Stimulated activated memory B cell treated with anti-CD40 and anti-IgM and Interleukin-4, amounts not matched to agents 10 μg/mL and 1 μg/mL and 100 μg/mL, for 72 hours (primary cell): ENCODE results near the gene SLCO2B1.

Experiments used
- ATAC-seq: fragments of 150-1000 bp; cut with Tn5 transposase; 2 replicates; pipeline ENCODE4 v1.10.0; 2021
- H3K27ac Mint-ChIP-seq: one replicate; pipeline ENCODE4 v1.8.0; 2022; ENCODE audit warnings: mild to moderate bottlenecking, mixed read lengths
- H3K27me3 Mint-ChIP-seq: one replicate; pipeline ENCODE4 v1.8.0; 2022; ENCODE audit warnings: mixed read lengths
- H3K36me3 Mint-ChIP-seq: one replicate; pipeline ENCODE4 v1.8.0; 2022; ENCODE audit warnings: mixed read lengths
- H3K4me1 Mint-ChIP-seq: one replicate; pipeline ENCODE4 v1.8.0; 2022; ENCODE audit warnings: mixed read lengths
- H3K4me3 Mint-ChIP-seq: one replicate; pipeline ENCODE4 v1.8.0; 2022; ENCODE audit warnings: mild to moderate bottlenecking, moderate library complexity, mixed read lengths
- H3K9me3 Mint-ChIP-seq: one replicate; pipeline ENCODE4 v1.8.0; 2022; ENCODE audit warnings: mixed read lengths

The SLCO2B1 gene

GRCh38 chr11:75193271-75193670, 42.4 kb downstream of the SLCO2B1 start:
- no peak overlapping the region for H3K27ac Mint-ChIP-seq
- no peak overlapping the region for H3K4me3 Mint-ChIP-seq
- peaks cover 8% of the 10 kb centered on the region for H3K27me3 Mint-ChIP-seq
- H3K4me1 Mint-ChIP-seq: no peaks in the 10 kb centered on the region
- H3K9me3 Mint-ChIP-seq: no peaks in the 10 kb centered on the region
- no peak for ATAC-seq
- H3K36me3 Mint-ChIP-seq: no peaks in the 10 kb centered on the region

GRCh38 chr11:75193711-75194110, 42.8 kb downstream of the SLCO2B1 start:
- peaks cover 8% of the 10 kb centered on the region for H3K27me3 Mint-ChIP-seq
- no peaks in the 10 kb centered on the region for H3K36me3 Mint-ChIP-seq
- no peak for ATAC-seq
- H3K4me1 Mint-ChIP-seq: no peaks in the 10 kb centered on the region
- no peak overlapping the region for H3K27ac Mint-ChIP-seq
- no peaks in the 10 kb centered on the region for H3K9me3 Mint-ChIP-seq
- no peak overlapping the region for H3K4me3 Mint-ChIP-seq

- Mint-ChIP-seq H3K4me1 (no peaks in the 10 kb centered on the region), H3K27me3 (peaks cover 8% of the 10 kb centered on the region), H3K9me3 (no peaks in the 10 kb centered on the region), H3K27ac (no peak overlapping the region), H3K36me3 (no peaks in the 10 kb centered on the region), H3K4me3 (no peak overlapping the region)
- ATAC-seq: no peak
These were observed 43.2 kb downstream of the SLCO2B1 start for GRCh38 chr11:75194147-75194546.

DNA sequence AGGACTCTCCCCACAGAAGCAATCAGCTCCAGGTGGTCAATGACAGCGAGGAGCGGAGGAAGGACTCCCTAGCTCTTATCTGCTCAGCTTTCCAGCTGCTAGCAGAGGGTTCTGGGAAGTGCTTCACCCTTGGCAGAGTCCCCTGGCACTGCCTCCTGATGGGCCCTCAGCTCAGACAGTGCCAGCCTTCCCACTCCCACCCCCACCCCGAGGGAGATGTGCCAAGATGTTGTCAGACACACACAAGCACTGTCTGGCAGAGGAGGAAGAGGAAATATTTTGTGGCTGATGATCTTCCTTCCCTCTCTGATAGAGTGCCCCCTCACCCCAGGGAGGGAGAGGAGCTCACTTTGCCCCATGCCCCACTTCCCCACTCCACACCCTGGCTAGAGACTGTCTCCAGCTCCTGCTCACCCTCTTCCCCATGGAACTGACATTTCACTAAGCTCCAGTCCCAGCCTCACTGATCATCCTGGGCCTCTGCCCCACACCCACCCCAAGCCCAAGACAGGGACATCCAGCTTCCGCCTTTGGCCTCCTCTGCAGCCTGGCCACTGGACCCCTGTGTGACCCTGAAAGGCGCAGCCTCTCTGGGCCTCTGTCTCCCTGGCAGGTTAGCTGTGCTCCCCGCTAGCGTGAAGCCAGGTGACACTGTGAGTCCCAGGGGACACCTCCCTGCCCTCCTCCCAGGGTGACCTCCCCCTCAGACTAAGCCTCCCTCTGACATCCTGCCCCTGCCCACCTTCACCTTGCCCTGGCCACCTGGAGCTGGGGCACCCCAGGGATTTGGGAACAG, 44.5 kb downstream of the SLCO2B1 start:
- H3K27me3 Mint-ChIP-seq: peaks cover 8% of the 10 kb centered on the region
- no peak overlapping the region for H3K4me3 Mint-ChIP-seq
- H3K9me3 Mint-ChIP-seq: no peaks in the 10 kb centered on the region
- H3K27ac Mint-ChIP-seq: no peak overlapping the region
- no peaks in the 10 kb centered on the region for H3K36me3 Mint-ChIP-seq
- no peaks in the 10 kb centered on the region for H3K4me1 Mint-ChIP-seq
- no peak for ATAC-seq

DNA sequence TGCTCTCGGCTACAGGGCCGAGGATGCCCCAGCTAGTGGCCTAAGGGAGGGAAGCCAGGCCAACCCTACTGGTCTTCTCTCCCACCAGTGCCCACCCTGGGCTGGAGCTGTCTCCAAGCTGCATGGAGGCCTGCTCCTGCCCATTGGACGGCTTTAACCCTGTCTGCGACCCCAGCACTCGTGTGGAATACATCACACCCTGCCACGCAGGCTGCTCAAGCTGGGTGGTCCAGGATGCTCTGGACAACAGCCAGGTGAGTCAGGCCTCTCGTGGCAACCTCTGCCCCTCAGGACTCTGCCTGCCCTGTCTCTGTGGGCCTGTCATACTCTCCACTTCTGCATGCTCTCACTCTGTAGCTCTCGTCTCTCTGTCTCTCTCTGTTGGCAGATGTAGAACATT, 45.5 kb downstream of the SLCO2B1 start:
- H3K4me3 Mint-ChIP-seq: no peak overlapping the region
- no peaks in the 10 kb centered on the region for H3K36me3 Mint-ChIP-seq
- peaks cover 8% of the 10 kb centered on the region for H3K27me3 Mint-ChIP-seq
- no peaks in the 10 kb centered on the region for H3K9me3 Mint-ChIP-seq
- H3K4me1 Mint-ChIP-seq: no peaks in the 10 kb centered on the region
- no peak for ATAC-seq
- H3K27ac Mint-ChIP-seq: no peak overlapping the region

GRCh38 chr11:75197512-75198277, 46.8 kb downstream of the SLCO2B1 start:
- Mint-ChIP-seq H3K27me3 (peaks cover 8% of the 10 kb centered on the region), H3K4me3 (no peak overlapping the region), H3K27ac (no peak overlapping the region), H3K36me3 (no peaks in the 10 kb centered on the region), H3K9me3 (no peaks in the 10 kb centered on the region), H3K4me1 (no peaks in the 10 kb centered on the region)
- no peak for ATAC-seq

GRCh38 chr11:75198278-75198973, 47.5 kb downstream of the SLCO2B1 start:
- H3K27me3 Mint-ChIP-seq: peaks cover 8% of the 10 kb centered on the region
- no peak overlapping the region for H3K4me3 Mint-ChIP-seq
- H3K9me3 Mint-ChIP-seq: no peaks in the 10 kb centered on the region
- no peaks in the 10 kb centered on the region for H3K4me1 Mint-ChIP-seq
- no peak overlapping the region for H3K27ac Mint-ChIP-seq
- H3K36me3 Mint-ChIP-seq: no peaks in the 10 kb centered on the region
- no peak for ATAC-seq

DNA sequence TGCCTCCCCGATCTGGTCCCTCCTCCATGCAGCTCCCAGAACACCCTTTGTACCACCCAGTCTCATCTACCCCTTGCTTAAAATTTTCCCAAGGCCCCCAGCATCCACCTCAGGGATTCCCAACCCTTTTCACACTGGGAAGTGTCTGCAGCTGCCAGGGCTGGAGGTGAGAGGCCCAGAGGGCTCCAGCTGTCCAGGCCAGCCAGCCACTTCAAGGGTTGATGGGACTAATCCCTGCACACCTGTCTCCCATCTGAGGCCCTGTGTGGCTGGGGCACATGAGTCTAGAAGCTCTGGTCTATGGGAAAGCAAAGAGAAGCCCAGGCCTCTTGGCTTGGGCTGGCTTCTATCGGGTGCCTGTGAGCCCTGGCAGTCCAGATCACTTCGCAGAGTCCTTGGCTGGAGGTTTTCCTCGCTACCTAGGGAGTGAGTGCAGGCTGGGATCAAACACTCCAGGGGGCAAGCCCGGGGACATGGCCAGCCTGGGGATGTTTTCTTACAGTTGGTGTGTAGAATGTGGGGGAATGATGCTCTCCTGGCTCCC, 48.6 kb downstream of the SLCO2B1 start:
- no peak for ATAC-seq
- H3K27me3 Mint-ChIP-seq: peaks cover 8% of the 10 kb centered on the region
- no peaks in the 10 kb centered on the region for H3K9me3 Mint-ChIP-seq
- no peaks in the 10 kb centered on the region for H3K4me1 Mint-ChIP-seq
- H3K36me3 Mint-ChIP-seq: no peaks in the 10 kb centered on the region
- H3K4me3 Mint-ChIP-seq: no peak overlapping the region
- no peak overlapping the region for H3K27ac Mint-ChIP-seq

GRCh38 chr11:75200051-75200450, 49.1 kb downstream of the SLCO2B1 start:
- no peaks in the 10 kb centered on the region for H3K9me3 Mint-ChIP-seq
- no peaks in the 10 kb centered on the region for H3K36me3 Mint-ChIP-seq
- H3K27me3 Mint-ChIP-seq: peaks cover 8% of the 10 kb centered on the region
- H3K4me1 Mint-ChIP-seq: no peaks in the 10 kb centered on the region
- no peak overlapping the region for H3K4me3 Mint-ChIP-seq
- no peak overlapping the region for H3K27ac Mint-ChIP-seq
- no peak for ATAC-seq

GRCh38 chr11:75200531-75200930, 49.6 kb downstream of the SLCO2B1 start:
- ATAC-seq: no peak
- no peaks in the 10 kb centered on the region for H3K4me1 Mint-ChIP-seq
- no peak overlapping the region for H3K27ac Mint-ChIP-seq
- H3K36me3 Mint-ChIP-seq: no peaks in the 10 kb centered on the region
- H3K27me3 Mint-ChIP-seq: peaks cover 8% of the 10 kb centered on the region
- no peaks in the 10 kb centered on the region for H3K9me3 Mint-ChIP-seq
- H3K4me3 Mint-ChIP-seq: no peak overlapping the region

GRCh38 chr11:75201771-75202170, 50.9 kb downstream of the SLCO2B1 start:
- no peak overlapping the region for H3K4me3 Mint-ChIP-seq
- no peak for ATAC-seq
- peaks cover 4% of the 10 kb centered on the region for H3K27me3 Mint-ChIP-seq
- no peaks in the 10 kb centered on the region for H3K36me3 Mint-ChIP-seq
- H3K27ac Mint-ChIP-seq: no peak overlapping the region
- no peaks in the 10 kb centered on the region for H3K9me3 Mint-ChIP-seq
- no peaks in the 10 kb centered on the region for H3K4me1 Mint-ChIP-seq

GRCh38 chr11:75202195-75202594, 51.3 kb downstream of the SLCO2B1 start:
- Mint-ChIP-seq H3K27me3 (peaks cover under 1% of the 10 kb centered on the region), H3K9me3 (no peaks in the 10 kb centered on the region), H3K36me3 (no peaks in the 10 kb centered on the region), H3K27ac (no peak overlapping the region), H3K4me3 (no peak overlapping the region), H3K4me1 (no peaks in the 10 kb centered on the region)
- no peak for ATAC-seq

- Mint-ChIP-seq H3K27ac (no peak overlapping the region), H3K27me3 (no peaks in the 10 kb centered on the region), H3K36me3 (no peaks in the 10 kb centered on the region), H3K4me1 (no peaks in the 10 kb centered on the region), H3K9me3 (no peaks in the 10 kb centered on the region), H3K4me3 (no peak overlapping the region)
- ATAC-seq: peak; percentile 5
These were observed 52.2 kb downstream of the SLCO2B1 start for GRCh38 chr11:75203138-75203537.

- Mint-ChIP-seq H3K4me1 (no peaks in the 10 kb centered on the region), H3K9me3 (no peaks in the 10 kb centered on the region)
These were observed 52.7 kb downstream of the SLCO2B1 start for GRCh38 chr11:75203641-75204011.

GRCh38 chr11:75204012-75204674, 53.2 kb downstream of the SLCO2B1 start:
- ATAC-seq: no peak
- Mint-ChIP-seq H3K9me3 (no peaks in the 10 kb centered on the region), H3K36me3 (no peaks in the 10 kb centered on the region), H3K4me3 (no peak overlapping the region), H3K4me1 (no peaks in the 10 kb centered on the region), H3K27ac (no peak overlapping the region), H3K27me3 (no peaks in the 10 kb centered on the region)

More at GRCh38 chr11:75203641-75204011, 52.7 kb downstream of the SLCO2B1 start:
- no peak overlapping the region for H3K4me3 Mint-ChIP-seq
- H3K36me3 Mint-ChIP-seq: no peaks in the 10 kb centered on the region
- H3K27me3 Mint-ChIP-seq: no peaks in the 10 kb centered on the region
- ATAC-seq: no peak
- H3K27ac Mint-ChIP-seq: no peak overlapping the region
